GM19239 (cell line): ENCODE measurements around the gene EHBP1L1.

ENCODE experiments used
- DNase-seq: peaks from one replicate; pipeline ENCODE4 v3.0.0; 2011; ENCODE audit warnings: low spot score; ENCODE audit not compliant: insufficient read length
- FAIRE-seq: peaks from 2 replicates; lab custom pipeline; 2011; peaks lifted over from hg19 to GRCh38; lab: Jason Lieb, UNC

EHBP1L1 gene

DNA sequence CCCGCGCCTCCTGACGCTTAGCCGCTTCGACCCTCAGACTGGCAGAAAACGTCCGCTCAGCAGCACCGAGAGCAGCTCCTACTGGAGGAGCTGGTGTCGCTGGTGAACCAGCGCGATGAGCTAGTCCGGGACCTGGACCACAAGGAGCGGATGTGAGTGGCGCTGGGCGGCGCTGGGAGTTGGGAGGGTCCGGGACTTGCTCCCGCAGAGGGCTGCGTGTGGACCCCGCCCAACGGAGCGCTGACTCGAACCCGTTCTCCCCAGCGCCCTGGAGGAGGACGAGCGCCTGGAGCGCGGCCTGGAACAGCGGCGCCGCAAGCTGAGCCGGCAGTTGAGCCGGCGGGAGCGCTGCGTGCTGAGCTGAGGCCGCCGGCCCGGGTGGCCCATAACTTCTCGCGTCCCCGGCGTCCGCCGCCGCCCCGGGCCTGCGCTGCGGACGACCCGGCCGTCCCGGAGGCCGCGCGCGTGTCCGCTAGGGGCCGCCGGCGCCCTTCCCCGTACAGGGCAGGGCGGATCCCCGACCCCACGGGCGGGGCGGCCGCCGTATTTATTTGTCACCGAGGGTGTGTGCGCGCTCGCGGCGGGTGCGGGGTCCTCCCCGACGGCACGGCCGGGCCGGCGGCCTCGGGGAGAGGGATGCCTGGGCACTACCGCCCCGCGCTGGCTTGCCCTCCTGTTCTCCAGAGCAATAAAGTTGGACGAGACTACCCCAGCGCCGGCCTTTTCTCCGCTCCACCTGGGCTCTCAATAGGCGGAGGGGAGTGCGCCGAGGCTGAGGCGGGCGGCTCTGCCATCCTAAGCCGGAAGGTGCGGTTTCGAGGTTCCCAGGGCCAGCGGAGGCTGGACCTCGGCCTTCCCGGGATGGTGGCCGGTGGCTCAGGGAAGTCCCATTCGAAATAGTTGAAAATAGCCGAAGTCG is 16.3 kb downstream of the EHBP1L1 start:
- DNase-seq: no peak
- FAIRE-seq: no peak

DNA sequence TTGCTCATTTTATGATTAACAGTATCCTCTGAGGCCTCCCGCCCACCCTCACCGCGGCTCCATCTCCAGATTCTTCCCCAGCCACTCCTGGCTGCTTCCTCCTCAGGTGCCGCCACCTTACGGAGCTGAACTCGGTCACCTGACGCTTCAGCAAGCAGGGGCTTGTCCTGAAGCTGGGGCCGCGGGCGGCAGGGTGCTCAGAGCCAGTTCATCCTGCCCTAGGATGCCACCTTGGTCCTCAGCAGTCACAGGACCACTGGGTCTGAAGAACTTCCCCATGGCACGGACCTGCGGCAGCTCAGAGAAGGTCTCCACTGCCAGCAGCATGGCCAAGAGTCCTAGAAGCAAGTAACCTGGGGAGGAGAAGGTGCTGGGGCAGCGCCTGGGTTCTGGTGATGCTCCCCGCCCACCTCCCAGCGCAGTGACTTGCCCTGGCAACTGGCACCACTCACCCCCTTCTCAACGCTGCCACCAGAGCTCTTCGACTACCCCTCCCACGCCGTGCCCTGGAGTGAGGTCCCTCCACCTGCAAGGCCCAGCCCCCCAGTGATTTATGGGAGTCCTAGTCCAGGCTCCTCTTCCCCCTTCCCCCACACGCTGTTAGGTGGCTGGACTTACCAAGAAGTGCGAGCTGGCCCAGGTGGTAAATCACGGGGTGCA is 17.1 kb downstream of the EHBP1L1 start:
- DNase-seq (no peak), FAIRE-seq (no peak)

- FAIRE-seq: peak; percentile 78
- DNase-seq: peak; percentile 77
Measured at GRCh38 chr11:65593518-65594414, 17.9 kb downstream of the EHBP1L1 start.

DNA sequence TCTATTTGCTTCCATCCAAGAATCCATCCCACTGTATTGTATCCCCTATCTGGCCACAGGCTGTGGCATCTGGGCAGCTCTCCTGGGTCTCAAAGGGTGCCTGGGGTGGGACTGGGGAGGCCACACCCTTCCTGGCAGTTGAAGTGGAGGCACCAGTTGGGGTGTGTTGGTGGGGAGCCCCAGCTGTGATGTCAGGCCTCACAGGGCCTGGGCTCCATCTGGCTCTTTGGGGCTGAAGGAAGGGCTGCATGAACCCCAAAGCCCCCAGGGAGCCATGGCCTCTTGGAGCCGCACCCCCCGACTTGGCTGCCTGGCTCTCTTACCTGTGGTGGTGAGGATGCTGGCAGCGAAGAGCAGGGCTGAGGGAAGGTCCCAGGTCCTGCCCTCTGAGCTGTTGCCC is 19.3 kb downstream of the EHBP1L1 start:
- FAIRE-seq: no peak

GRCh38 chr11:65595543-65596281 is 19.9 kb downstream of the EHBP1L1 start, which contains the start of gene KCNK7:
Gene KCNK7, minus strand, starts transcription at chr11:65595800. Its CDS starts 28 bp downstream, at chr11:65595772.
- DNase-seq: no peak
- FAIRE-seq: no peak

More for the DNA sequence above, 19.3 kb downstream of the EHBP1L1 start:
- no peak for DNase-seq

- no peak for DNase-seq
- FAIRE-seq: no peak
Measured at GRCh38 chr11:65596520-65596919, 20.7 kb downstream of the EHBP1L1 start.

GRCh38 chr11:65598258-65598699 is 22.4 kb downstream of the EHBP1L1 start:
- DNase-seq (no peak), FAIRE-seq (no peak)

DNA sequence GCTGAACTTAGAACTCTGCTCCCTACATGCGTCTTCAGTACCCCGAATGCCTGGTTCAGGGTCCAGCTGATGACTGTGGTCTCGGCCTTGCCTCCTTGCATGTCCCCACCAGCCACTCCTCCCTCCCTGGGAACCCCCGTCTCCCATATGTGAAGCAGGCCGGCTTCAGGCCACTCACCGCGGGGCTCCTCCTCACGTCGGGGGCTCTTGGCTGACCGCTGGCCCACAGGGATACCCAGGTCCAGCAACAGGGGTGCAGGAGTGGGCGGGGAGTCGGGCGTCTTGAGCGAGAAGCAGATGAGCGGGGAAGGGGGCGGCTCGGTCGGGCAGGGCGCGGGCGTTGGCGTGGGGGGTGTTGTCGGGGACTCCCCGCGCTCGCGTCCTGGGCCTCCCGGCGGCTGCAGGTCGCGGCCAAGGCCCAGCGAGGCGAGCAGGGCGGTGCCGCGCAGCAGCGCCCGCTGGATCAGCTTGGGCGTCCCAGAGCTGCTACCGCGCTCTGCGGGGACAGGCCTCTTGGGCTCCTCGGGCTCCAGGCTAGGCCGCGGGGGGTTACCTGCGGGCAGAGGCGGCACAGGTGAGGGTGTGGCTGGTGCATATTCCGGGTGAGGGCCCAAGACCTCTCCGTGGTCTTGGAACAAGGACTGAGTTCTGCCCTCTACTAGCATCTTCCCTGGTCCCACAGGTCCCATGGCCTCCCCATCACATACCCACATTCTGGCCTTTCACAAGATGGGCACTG is 23.5 kb downstream of the EHBP1L1 start:
- no peak for FAIRE-seq

GRCh38 chr11:65599955-65600246 is 24.0 kb downstream of the EHBP1L1 start:
- no peak for FAIRE-seq
- DNase-seq: no peak

More for the DNA sequence above, 23.5 kb downstream of the EHBP1L1 start:
- no peak for DNase-seq

GRCh38 chr11:65604258-65604657 is 28.4 kb downstream of the EHBP1L1 start:
- FAIRE-seq (no peak), DNase-seq (no peak)

GRCh38 chr11:65606876-65607613 is 31.2 kb downstream of the EHBP1L1 start:
- DNase-seq: no peak
- FAIRE-seq: no peak

DNA sequence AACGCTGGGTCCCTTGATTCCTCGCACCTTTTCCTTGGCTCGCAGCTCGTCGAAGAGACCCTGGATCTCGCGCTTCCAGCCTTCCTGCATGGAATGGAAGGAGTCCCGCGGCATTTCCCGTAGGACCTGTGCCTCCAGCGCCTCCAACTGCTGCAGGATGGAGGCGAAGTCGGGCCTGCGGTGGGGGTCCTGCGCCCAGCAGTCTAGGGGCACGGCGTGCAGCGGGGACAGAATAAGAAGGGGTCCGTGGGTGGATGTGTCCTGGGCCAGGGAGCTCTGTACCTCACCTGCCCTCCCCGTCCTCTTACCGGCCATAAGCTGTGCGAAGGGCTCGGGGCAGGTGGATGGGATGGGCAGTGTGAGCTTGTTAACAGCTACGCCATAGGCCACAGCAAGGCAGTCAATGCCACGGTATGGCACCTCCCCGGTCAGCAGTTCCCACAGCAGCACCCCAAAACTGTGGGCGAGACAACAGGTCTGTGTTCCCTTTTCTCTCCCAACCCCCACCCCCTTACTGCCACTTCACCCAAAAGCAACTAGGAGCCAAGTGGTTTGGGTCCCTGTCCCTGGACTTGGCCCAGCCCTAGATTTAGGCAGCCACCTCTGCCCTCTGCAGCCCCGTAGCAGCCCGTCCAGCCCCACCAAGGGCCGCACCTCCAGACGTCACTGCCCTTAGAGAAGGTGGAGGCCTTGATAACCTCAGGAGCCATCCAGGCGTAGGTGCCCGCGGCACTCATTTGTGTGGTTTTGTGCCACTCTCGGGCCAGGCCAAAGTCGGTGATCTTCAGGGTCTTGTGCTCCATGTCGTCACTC is 32.0 kb downstream of the EHBP1L1 start:
- DNase-seq: no peak

DNA sequence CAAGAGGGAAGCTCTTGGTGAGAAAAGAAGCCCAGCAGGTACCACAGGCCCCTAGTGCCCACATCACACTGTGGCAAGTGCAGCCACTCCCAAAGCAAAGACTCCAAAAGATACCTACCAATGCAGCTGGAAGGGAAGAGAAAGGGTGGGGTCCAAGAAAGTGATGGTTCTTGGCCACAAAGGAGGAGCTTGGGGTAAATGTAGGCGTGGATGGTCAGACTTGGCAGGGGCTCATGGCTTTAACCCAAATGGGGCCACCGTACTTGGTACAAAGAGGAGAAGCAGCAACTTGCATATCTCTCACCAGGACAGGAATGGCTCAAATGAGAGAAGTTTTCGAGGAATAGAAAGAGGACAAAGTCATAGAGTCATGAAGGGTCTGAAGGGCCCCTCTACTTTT is 33.4 kb downstream of the EHBP1L1 start:
- DNase-seq: no peak
- FAIRE-seq: no peak

More for the DNA sequence above, 32.0 kb downstream of the EHBP1L1 start:
- FAIRE-seq: no peak

- FAIRE-seq: no peak
- no peak for DNase-seq
Measured at GRCh38 chr11:65609665-65610064, 33.8 kb downstream of the EHBP1L1 start.

DNA sequence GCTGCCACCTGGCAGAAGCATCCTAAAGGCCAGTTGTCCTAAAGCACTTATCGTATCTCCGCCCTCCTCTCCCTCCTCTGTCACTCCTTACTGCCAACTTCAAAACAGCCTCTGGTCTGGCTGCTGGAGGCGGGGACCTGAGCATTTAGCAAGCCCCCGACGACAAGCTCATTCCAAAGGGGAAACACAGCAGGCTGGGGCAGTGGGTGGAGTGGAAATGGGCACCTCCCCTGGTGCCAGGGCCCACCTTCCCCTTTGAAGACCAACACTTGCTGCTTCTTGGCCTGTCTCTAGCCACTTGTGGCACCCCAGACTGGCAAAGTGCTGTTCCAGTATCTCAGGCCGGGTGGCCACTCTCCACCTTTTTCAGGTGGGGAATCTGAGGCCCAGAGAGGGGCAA is 34.6 kb downstream of the EHBP1L1 start:
- no peak for DNase-seq
- no peak for FAIRE-seq

DNA sequence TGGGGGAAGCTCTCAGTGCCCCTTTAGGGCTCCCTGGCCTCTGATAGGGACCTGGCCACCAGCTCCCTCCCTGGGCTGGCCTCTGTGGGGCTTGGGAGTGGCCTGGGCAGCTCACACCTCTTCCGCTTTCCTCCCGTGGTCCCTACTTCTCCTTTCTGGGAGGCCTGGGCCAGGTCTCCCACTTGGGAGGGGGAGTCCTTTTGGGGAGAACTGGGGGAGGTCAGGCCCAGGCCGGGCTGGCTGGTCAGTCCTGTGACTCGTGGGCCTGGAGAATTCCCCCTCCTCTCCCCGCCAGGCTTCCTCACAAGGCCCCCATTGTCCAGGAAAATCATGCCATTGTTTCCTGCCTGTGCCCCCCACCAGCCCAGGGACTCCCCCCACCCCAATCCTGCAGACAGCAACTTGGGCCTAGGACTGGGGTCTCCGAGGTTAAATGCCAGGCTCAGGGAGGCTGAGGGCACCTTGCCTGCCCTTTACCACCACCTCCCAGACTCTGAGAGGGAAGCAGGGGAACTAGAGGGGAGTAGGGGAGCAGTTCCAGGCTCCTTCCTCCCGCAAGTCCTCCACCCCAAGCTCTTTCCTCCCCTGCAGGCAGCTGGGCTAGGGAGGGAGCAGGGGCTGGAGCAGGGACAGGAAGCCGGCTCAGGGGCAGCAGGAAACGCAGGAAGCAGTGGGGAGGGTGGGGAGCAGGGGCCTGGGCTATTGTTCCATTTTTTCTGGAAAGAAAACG is 35.3 kb downstream of the EHBP1L1 start:
- no peak for DNase-seq
- FAIRE-seq: no peak
